ENCODE measurements around the gene A1BG. TPM values are rescaled to one million over a fixed set of nuclear protein-coding genes. Genes with fewer than 3 reads are reported as not detected.
A peak's percentile ranks its signal among the peaks of the same experiment; 100 is the strongest.

The A1BG gene
- 4.3 and 5.4 TPM in 2 replicates for total RNA-seq

- DNase-seq (ENCODE audit: low read depth in 2 of 2) = no peak
Observed at GRCh38 chr19:58352760-58353671, at the start of gene A1BG. TSS of gene A1BG (minus strand) at chr19:58353492. CDS start at chr19:58353437, 55 bp downstream.

DNA sequence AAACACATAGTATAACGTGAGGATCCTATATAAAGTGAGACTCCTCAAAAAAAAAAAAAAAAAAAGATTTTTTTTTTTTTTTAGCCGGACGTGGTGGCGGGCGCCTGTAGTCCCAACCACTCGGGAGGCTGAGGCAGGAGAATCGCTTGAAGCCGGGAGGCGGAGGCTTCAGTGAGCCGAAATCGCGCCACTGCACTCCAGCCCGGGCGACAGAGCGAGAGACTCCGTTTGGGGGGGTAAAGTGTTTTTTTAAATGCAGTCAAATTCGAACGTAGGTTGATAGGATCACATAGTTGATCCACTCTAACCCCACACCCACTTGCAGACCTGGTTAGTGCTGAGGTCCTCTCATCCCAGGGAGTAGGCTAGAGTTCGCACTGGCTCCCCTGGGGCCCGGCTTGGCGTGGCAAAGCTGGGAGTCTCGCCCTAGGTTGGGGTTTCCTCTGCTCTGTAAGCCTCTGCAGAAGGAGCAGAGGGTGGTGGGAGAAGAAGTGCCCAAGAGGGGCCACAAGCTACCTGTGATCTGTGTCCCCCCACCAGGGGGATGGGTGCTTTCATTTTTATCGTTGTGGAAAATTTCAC lies 48.6 kb upstream of the A1BG start:
- DNase-seq (ENCODE audit: low read depth in 2 of 2) = no peak

DNA sequence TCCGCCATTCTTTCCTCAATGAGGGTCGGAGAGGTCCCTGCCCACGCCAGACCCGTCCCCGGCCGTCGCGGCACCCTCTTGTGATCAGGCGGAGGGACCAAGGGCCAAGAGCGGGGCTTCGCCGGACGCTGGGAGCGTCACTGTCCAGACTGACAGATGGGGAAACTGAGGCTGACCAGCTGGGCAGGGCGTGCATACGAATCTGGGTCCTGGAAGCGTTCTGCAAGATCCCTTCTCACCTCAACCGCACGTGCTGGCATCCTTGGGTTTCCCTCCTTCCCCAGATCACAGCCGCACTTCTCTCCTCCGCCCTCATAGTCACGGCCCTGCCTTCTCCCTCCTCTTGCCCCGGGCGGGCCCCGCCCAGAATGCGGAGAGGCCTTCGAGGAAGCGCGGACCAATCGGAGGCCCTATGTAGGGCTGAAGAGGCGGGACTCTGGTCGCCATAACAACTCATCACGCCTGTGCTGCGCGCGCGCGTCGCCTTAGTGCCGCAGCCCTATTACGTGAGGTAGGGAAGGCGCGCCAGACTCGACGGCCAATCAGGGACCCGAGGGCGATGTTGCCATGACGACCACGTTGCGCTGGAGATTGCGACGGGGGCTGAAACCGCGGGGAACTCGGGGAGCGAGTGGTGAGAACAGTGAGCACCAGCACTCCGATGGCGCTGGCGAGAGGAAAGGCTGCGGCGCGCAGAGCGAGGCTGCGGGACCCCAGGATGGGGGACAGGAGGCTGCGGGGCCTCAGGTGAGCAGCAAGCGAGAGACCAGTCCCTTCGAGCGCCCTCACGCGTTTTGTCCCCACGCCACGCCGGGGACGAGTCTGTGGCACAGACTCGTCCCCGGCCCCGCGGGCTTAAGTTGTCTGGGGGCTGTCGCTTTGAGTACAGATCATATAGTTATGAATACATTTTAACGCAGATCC lies 47.9 kb upstream of the A1BG start:
- peak; percentile 97 to 100 for DNase-seq (ENCODE audit: low read depth in 2 of 2)

- no peak for DNase-seq (ENCODE audit: low read depth in 2 of 2)
Observed at GRCh38 chr19:58400316-58400915, 47.1 kb upstream of the A1BG start.

DNA sequence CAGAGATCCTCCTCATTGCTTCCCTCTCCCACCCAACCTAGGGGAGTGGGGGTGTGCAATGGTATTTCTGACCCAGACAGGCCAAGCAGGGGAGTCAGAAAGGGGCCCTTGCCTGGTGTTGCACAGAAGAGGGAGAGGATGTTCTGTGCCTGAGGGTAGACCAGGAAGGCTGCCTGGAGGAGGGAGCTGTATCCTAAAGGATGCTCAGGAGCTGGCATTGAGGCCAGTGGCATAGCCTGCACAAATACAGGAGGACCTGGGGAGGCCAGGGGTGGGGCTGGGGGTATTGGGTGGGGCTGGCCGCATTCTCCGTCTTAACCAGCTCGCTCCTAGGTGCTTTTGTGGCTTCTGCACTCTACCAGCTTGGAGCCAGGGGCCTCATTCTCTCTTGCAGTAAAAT lies 46.6 kb upstream of the A1BG start:
- DNase-seq (ENCODE audit: low read depth in 2 of 2) = no peak

DNA sequence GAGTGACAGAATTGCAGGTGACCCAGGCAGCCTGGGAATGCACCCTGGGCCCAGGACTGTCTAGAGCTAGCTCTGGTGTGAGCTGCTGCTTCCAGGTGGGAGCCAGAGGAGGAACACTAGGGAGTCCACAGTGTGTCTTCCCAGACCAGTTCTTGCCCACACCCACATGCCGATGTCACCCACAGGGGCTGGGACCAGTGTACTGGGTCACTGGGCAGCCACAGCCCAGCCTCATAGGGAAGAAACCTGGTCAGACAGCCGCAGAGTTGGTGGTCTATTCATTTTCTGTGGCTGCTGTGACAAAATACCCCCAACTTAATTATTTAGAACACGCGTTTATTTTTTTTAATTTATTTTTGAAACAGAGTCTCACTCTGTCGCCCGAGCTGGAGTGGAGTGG lies 45.3 kb upstream of the A1BG start:
- DNase-seq (ENCODE audit: low read depth in 2 of 2) = no peak

GRCh38 chr19:58398087-58398486 lies 44.8 kb upstream of the A1BG start:
- no peak for DNase-seq (ENCODE audit: low read depth in 2 of 2)

- DNase-seq (ENCODE audit: low read depth in 2 of 2) = no peak
Observed at GRCh38 chr19:58397533-58398037, 44.3 kb upstream of the A1BG start.

GRCh38 chr19:58396691-58397532 lies 43.6 kb upstream of the A1BG start:
- DNase-seq (ENCODE audit: low read depth in 2 of 2) = no peak

DNA sequence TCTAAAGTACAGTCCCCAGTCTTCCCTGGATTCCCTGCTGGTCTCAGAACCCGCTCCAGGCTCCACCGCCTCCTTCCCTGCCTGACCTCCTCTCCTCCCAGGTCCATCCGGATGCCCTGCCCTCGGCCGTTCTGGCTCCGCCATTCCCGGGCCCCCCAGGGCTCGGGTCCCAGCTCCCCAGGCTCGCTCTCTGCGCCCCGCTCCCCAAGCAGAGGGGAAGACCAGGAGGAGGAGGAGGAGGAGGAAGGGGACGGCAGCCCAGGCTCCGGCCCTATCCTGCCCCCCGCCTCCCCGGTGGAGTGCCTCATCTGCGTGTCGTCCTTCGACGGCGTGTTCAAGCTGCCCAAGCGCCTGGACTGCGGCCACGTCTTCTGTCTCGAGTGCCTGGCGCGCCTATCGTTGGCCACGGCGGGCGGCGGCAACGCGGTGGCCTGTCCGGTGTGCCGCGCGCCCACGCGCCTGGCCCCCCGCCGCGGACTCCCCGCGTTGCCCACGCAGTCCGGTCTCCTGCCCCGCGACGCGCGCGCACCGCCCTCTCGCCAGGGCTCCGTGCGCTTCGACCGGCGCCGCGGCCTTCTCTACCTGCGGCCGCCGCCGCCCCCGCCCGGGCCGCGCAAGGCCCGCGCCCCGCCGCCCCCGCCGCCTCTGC lies 42.8 kb upstream of the A1BG start:
- DNase-seq (ENCODE audit: low read depth in 2 of 2) = no peak

DNA sequence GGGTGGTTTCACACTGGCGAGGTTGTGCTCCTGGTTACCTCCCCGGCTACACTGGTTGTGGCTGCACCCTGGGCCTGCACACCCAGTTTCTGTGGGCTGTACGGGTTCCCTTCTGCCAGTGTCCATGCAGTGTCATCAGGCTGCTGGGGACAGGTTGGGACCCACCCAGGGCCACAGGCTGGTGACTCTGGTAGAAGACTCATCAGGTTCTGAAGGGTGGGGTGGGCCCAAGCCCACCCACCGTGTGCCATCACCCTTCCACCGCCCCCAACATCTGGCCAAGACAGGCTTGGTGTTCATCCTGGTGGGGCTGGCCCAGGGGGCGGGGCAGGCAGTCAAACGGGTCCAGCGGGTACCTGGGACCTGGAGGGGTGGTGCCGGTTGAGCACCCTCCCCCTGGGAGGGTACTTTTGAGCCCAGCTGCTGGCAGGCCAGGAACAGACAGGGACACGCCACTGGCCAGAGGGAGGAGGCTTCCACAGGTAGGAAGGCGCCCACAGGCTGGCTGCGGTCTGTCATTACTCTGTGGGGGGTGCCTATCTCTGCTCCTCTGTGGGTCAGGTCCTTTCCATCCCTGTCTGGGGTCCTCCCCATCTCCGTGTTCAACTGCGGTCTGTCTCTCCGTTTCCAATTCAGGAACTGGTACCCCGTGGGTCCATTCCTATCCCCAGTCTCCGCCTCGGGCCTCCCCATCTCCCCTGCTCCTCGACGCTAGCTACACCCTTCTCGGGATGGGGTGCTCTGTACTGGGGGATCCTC lies 42.1 kb upstream of the A1BG start, which contains the start of gene RNF225:
RNF225 (plus strand) TSS at position 437 of the 759 bp plus-strand sequence. CDS start 434 bp downstream, outside the sequence.
- DNase-seq (ENCODE audit: low read depth in 2 of 2) = no peak

- DNase-seq (ENCODE audit: low read depth in 2 of 2) = no peak
Observed at GRCh38 chr19:58394821-58395219, 41.5 kb upstream of the A1BG start.

DNA sequence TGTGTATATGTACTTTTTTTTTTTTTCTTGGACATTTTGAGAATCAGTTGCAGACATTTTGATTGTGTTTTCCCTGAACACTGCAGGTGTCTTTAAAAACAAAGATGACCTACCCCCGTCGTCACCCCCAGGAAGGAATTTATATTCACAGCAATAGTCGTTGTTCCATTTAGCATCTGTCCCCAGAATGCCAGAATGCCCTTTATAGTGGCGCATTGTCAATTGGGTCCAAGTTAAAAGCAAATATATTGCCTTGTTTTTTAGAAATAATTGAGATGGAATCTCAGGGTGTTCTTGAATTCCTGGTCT lies 40.4 kb upstream of the A1BG start:
- DNase-seq (ENCODE audit: low read depth in 2 of 2) = no peak

- DNase-seq (ENCODE audit: low read depth in 2 of 2) = no peak
Observed at GRCh38 chr19:58392945-58393724, 39.8 kb upstream of the A1BG start.

DNA sequence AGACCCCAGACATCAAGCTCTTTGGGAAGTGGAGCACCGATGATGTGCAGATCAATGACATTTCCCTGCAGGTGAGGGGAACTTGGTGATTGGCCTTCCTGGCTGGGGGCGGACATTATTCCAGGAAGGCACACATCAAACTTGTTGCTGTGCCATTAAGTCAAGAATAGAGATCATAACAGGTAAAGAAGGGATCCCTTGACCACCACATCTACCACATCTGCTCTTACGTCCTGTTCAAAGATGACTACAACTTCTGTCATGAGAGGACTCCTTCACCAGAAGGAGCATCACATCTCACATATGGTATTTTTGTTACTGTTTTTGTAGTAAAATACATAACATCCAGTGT lies 34.9 kb upstream of the A1BG start:
- no peak for DNase-seq (ENCODE audit: low read depth in 2 of 2)

- DNase-seq (ENCODE audit: low read depth in 2 of 2) = no peak
Observed at GRCh38 chr19:58387338-58388174, 34.3 kb upstream of the A1BG start.

GRCh38 chr19:58386576-58387337 lies 33.5 kb upstream of the A1BG start, which contains the start of gene RPS5:
TSS of gene RPS5 (plus strand) at chr19:58387269. CDS start at chr19:58388138, 869 bp downstream.
- peak; percentile 99 for DNase-seq (ENCODE audit: low read depth in 2 of 2)

Measured in dermis microvascular lymphatic vessel endothelial cell (primary cell).